HepG2 (cell line): ENCODE measurements around the gene ZKSCAN4. TPM values are rescaled to one million over a fixed set of nuclear protein-coding genes. Genes with fewer than 3 reads are reported as not detected.

Source experiments
- EED ChIP-seq: sonication (generic); formaldehyde crosslinking; IDR thresholded peaks from 2 replicates; pipeline ENCODE4 v1.5.0; 2020; ENCODE audit warnings: mild to moderate bottlenecking, missing genetic modification reagents
- HNRNPLL ChIP-seq: fragments of 200-400 bp; formaldehyde crosslinking; IDR thresholded peaks from 2 replicates; pipeline ENCODE4 v1.6.1; 2017; ENCODE audit warnings: mild to moderate bottlenecking, low read depth, low read length; ENCODE audit not compliant: poor library complexity, severe bottlenecking
- KAT2B ChIP-seq: fragments of 150-350 bp; IDR thresholded peaks from 2 replicates; pipeline ENCODE4 v1.6.1; 2014; ENCODE audit warnings: low read depth, low read length, borderline replicate concordance
- MTF2 ChIP-seq: sonication (generic); formaldehyde crosslinking; IDR thresholded peaks from 2 replicates; pipeline ENCODE4 v1.5.0; 2020; ENCODE audit warnings: missing genetic modification reagents, borderline replicate concordance
- RFX3 ChIP-seq: IDR thresholded peaks from 2 replicates; pipeline ENCODE4 v1.6.1; 2016; ENCODE audit warnings: missing biosample characterization, missing genetic modification reagents
- RFXANK ChIP-seq: IDR thresholded peaks from 2 replicates; pipeline ENCODE4 v1.6.1; 2016
- ZNF20 ChIP-seq: sonication (generic); formaldehyde crosslinking; IDR thresholded peaks from 2 replicates; pipeline ENCODE4 v1.4.0; 2020; ENCODE audit warnings: mild to moderate bottlenecking, moderate library complexity, missing genetic modification reagents
- ZNF816 ChIP-seq: sonication (generic); formaldehyde crosslinking; IDR thresholded peaks from 2 replicates; pipeline ENCODE4 v1.8.0; 2022; ENCODE audit warnings: missing genetic modification reagents, mild to moderate bottlenecking, borderline replicate concordance
- ZNF883 ChIP-seq: sonication (generic); formaldehyde crosslinking; IDR thresholded peaks from 2 replicates; pipeline ENCODE4 v1.5.1; 2020; ENCODE audit warnings: mild to moderate bottlenecking, missing genetic modification reagents; ENCODE audit errors: not compliant biosample characterization
- polyA plus RNA-seq, 8 experiments: library from polyadenylated mRNA; depleted of rRNA in 3 of 8; stranded (reverse) in 7 of 8; unstranded in 1 of 8; fragments of >200 nt; fragmentation: Illumina TruSeq in 4 of 8; extraction: Trizol in 4 of 8; gene quantifications; 2 replicates each; pipeline versions ENCODE4 v1.2.1 to v1.2.3, GENCODE V29; 2011 to 2016; ENCODE audit warnings: low read depth in 4 of 8, missing spikeins in 1 of 8, mixed read lengths in 1 of 8; ENCODE audit not compliant: insufficient read depth in 1 of 8
- total RNA-seq, 5 experiments: library from RNA; depleted of rRNA; stranded (reverse); fragments of >200 nt; fragmentation: Illumina TruSeq; extraction: Trizol; gene quantifications; 2 replicates each; pipeline ENCODE4 v1.2.3, GENCODE V29; 2016; ENCODE audit warnings: low read depth in 1 of 5
- TF ChIP-seq, protein P1 (sequence below): sonication (generic); formaldehyde crosslinking; IDR thresholded peaks from 2 replicates; pipeline ENCODE4 v1.4.0; 2020; ENCODE audit warnings: mild to moderate bottlenecking, missing genetic modification reagents, borderline replicate concordance
- TF ChIP-seq, protein P2 (sequence below): sonication (generic); formaldehyde crosslinking; IDR thresholded peaks from 2 replicates; pipeline ENCODE4 v1.4.0; 2020; ENCODE audit warnings: missing genetic modification reagents, borderline replicate concordance
- TF ChIP-seq, protein P3 (sequence below), 2 experiments: fragments of 450-650 bp in 1 of 2; sonication (generic) in 1 of 2; formaldehyde crosslinking in 1 of 2; IDR thresholded peaks; 2 replicates each; pipeline versions ENCODE4 v1.6.1 to v1.8.0; 2016 to 2022; ENCODE audit warnings: antibody characterized with exemption in 1 of 2, mild to moderate bottlenecking in 1 of 2, missing genetic modification reagents in 1 of 2

ZKSCAN4 gene
- total and polyA plus RNA-seq, 2 of the 13 experiments (the other 11 are each of a cell fraction or from before 2014, with no cell fraction given) = 2.9 to 7.8 TPM

- TF ChIP-seq, protein P1, sequence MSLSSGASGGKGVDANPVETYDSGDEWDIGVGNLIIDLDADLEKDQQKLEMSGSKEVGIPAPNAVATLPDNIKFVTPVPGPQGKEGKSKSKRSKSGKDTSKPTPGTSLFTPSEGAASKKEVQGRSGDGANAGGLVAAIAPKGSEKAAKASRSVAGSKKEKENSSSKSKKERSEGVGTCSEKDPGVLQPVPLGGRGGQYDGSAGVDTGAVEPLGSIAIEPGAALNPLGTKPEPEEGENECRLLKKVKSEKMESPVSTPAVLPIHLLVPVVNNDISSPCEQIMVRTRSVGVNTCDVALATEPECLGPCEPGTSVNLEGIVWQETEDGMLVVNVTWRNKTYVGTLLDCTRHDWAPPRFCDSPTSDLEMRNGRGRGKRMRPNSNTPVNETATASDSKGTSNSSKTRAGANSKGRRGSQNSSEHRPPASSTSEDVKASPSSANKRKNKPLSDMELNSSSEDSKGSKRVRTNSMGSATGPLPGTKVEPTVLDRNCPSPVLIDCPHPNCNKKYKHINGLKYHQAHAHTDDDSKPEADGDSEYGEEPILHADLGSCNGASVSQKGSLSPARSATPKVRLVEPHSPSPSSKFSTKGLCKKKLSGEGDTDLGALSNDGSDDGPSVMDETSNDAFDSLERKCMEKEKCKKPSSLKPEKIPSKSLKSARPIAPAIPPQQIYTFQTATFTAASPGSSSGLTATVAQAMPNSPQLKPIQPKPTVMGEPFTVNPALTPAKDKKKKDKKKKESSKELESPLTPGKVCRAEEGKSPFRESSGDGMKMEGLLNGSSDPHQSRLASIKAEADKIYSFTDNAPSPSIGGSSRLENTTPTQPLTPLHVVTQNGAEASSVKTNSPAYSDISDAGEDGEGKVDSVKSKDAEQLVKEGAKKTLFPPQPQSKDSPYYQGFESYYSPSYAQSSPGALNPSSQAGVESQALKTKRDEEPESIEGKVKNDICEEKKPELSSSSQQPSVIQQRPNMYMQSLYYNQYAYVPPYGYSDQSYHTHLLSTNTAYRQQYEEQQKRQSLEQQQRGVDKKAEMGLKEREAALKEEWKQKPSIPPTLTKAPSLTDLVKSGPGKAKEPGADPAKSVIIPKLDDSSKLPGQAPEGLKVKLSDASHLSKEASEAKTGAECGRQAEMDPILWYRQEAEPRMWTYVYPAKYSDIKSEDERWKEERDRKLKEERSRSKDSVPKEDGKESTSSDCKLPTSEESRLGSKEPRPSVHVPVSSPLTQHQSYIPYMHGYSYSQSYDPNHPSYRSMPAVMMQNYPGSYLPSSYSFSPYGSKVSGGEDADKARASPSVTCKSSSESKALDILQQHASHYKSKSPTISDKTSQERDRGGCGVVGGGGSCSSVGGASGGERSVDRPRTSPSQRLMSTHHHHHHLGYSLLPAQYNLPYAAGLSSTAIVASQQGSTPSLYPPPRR = no peak
- TF ChIP-seq KAT2B = no peak
- TF ChIP-seq, protein P2, sequence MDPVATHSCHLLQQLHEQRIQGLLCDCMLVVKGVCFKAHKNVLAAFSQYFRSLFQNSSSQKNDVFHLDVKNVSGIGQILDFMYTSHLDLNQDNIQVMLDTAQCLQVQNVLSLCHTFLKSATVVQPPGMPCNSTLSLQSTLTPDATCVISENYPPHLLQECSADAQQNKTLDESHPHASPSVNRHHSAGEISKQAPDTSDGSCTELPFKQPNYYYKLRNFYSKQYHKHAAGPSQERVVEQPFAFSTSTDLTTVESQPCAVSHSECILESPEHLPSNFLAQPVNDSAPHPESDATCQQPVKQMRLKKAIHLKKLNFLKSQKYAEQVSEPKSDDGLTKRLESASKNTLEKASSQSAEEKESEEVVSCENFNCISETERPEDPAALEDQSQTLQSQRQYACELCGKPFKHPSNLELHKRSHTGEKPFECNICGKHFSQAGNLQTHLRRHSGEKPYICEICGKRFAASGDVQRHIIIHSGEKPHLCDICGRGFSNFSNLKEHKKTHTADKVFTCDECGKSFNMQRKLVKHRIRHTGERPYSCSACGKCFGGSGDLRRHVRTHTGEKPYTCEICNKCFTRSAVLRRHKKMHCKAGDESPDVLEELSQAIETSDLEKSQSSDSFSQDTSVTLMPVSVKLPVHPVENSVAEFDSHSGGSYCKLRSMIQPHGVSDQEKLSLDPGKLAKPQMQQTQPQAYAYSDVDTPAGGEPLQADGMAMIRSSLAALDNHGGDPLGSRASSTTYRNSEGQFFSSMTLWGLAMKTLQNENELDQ = no peak
- TF ChIP-seq ZNF816 (CRISPR knock-in tag) = no peak
- no peak for TF ChIP-seq ZNF20 (CRISPR knock-in tag)
- TF ChIP-seq EED (CRISPR knock-in tag) = no peak
- TF ChIP-seq MTF2 (CRISPR knock-in tag) = no peak
- TF ChIP-seq RFXANK (CRISPR knock-in tag) = no peak
- TF ChIP-seq, protein P3, sequence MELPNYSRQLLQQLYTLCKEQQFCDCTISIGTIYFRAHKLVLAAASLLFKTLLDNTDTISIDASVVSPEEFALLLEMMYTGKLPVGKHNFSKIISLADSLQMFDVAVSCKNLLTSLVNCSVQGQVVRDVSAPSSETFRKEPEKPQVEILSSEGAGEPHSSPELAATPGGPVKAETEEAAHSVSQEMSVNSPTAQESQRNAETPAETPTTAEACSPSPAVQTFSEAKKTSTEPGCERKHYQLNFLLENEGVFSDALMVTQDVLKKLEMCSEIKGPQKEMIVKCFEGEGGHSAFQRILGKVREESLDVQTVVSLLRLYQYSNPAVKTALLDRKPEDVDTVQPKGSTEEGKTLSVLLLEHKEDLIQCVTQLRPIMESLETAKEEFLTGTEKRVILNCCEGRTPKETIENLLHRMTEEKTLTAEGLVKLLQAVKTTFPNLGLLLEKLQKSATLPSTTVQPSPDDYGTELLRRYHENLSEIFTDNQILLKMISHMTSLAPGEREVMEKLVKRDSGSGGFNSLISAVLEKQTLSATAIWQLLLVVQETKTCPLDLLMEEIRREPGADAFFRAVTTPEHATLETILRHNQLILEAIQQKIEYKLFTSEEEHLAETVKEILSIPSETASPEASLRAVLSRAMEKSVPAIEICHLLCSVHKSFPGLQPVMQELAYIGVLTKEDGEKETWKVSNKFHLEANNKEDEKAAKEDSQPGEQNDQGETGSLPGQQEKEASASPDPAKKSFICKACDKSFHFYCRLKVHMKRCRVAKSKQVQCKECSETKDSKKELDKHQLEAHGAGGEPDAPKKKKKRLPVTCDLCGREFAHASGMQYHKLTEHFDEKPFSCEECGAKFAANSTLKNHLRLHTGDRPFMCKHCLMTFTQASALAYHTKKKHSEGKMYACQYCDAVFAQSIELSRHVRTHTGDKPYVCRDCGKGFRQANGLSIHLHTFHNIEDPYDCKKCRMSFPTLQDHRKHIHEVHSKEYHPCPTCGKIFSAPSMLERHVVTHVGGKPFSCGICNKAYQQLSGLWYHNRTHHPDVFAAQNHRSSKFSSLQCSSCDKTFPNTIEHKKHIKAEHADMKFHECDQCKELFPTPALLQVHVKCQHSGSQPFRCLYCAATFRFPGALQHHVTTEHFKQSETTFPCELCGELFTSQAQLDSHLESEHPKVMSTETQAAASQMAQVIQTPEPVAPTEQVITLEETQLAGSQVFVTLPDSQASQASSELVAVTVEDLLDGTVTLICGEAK (IDR thresholded peaks at IDR 0.05) = no peak
- TF ChIP-seq, protein P3 (CRISPR knock-in tag; IDR thresholded peaks at IDR 0.05) = 0 out of 2 replicates have a peak, but pooled peaks have one; percentile 26
- peak; percentile 57; the same call in 1 of the 2 replicates for TF ChIP-seq RFX3
- no peak for TF ChIP-seq HNRNPLL
- TF ChIP-seq ZNF883 (CRISPR knock-in tag) = no peak
These were observed 2.1 kb upstream of the ZKSCAN4 start (continued) for GRCh38 chr6:28254121-28254519.
